GM18858 (cell line): Measurements from ENCODE around the gene LYPD6B.

Source experiments
- ATAC-seq: cut with Tn5 transposase; IDR thresholded peaks from one replicate; pipeline ENCODE4 v1.9.1; 2021; ENCODE audit not compliant: unreplicated experiment

LYPD6B gene

DNA sequence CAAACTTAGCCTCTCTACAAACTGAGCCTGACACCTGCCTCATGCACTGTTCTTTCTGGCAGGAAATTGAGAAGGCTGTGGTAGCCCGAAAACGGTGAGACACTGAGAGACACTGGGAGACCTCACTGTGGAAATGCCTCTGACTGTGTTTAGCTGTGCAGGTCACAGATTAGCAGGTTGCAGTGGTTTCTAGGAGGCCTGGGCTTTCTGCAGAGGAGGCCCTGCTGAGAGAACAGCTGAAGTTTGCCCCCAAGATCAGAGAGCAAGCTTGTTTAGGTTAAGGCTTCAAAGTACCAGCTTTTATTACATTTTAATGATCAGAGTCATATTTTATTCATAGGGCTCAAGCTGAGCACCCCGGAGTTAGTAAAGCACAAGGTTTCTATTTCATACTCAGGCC lies 223.2 kb downstream of the LYPD6B start:
- ATAC-seq: no peak
